IPS-18c (cell line): ENCODE data around the gene MNS1.

ENCODE experiments used
- H3K4me3 ChIP-seq: 2 replicates; pipeline ENCODE4 v1.7.0; 2013; ENCODE audit warnings: low read depth, mild to moderate bottlenecking, low read length, moderate library complexity; ENCODE audit not compliant: insufficient read depth
- H3K9me3 ChIP-seq: one replicate; pipeline ENCODE4 v1.6.1; 2013; ENCODE audit warnings: mild to moderate bottlenecking, low read length, moderate library complexity; ENCODE audit not compliant: control insufficient read depth, insufficient read depth

Gene MNS1

DNA sequence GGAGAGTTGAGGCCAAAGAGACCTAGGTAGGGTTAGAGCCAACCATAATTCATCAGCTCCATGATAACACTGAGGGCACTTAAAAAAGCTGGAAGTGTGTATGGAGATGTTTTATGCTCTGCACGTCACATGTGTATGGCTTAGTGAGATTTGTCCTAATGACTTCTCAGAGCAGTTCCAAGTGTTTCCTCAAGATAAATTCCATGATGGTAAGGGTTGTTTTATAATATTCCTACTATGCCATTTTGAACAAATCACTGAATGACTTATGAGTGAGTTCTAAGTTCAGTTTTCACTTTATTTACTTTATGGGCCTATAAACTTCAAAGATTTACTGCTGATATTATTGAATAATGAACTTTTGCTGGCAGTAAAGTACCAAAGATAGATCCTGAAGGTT, 71.7 kb downstream of the MNS1 start:
- Histone ChIP-seq H3K4me3 (no peak overlapping the region), H3K9me3 (no peaks in the 10 kb centered on the region)

DNA sequence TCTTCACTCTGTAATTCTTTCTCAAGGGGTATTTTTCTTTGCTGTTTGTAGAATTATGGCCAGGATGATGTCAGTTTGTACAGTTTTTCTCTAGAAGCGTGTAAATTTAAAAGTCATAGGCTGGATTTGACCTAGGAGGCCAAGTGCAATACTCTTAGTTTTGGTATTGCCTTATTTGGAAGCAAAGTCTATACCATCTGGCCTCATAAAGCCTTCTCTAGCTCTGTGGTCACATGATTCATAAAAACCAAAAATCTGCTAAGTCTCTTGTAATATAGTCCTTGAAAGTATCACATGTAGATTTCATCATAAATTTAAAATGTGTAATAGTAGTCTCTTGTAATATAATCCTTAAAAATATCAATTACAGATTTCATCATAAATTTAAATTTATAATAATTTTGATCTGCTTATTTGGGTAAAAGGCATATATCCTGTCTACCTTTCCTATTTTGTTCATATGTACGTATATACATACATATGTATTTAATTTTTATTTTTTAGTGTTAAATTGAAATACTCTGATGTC, 74.1 kb downstream of the MNS1 start:
- Histone ChIP-seq H3K4me3 (no peak overlapping the region), H3K9me3 (no peaks in the 10 kb centered on the region)

DNA sequence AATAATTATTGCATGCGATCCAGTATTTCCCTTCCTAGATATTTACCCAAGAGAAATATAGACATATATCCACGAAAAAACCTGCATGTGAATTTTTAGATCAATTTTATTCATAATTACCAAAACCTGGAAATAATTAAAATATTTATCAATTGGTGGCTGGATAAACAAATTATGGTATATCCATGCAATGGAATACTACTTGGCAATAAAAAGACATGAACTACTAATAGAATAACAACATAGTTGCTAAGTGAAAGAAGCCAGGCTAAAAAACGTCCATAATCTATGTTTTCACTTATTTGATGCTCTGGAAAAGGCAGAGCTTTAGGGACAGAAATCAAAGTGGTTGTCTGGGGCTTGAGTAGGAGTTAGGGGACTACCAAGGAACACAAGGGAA, 79.0 kb downstream of the MNS1 start:
- no peaks in the 10 kb centered on the region for H3K9me3 ChIP-seq
- no peak overlapping the region for H3K4me3 ChIP-seq

DNA sequence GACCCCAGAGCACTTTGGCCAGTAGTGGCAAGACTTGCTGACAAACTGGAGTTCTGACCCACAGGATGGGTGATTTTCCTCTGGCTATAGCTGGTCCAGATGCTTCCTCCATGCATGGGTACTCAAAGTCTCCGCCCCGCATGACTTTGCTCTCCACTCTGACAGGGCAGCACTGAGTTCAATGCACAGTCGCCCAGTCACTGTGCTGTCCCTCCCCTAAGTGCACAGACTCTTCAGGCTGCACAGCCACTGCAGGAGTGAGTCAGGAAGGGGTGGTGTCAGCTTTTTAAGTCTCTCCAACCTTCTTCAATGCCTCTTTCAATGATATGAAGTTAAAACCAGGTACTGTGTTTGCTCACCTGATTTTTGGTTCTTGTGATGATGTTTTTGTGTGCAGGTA, 81.9 kb downstream of the MNS1 start:
- no peak overlapping the region for H3K4me3 ChIP-seq
- H3K9me3 ChIP-seq, result no peaks in the 10 kb centered on the region
